Non-pigmented ciliary epithelial cell (primary cell): Measurements from ENCODE around the gene SYCE1L.

Experiments used
- DNase-seq: peaks from one replicate; pipeline ENCODE4 v3.0.0-alpha.2; 2010; ENCODE audit warnings: low read depth

SYCE1L gene

GRCh38 chr16:77250400-77250799 lies 51.2 kb downstream of the SYCE1L start:
- DNase-seq, result no peak
